Ishikawa (cell line): Measurements from ENCODE around the gene TXLNB.

ENCODE experiments used
- CEBPB ChIP-seq: IDR thresholded peaks from 2 replicates; pipeline ENCODE4 v1.6.1; 2012
- CREB1 ChIP-seq: IDR thresholded peaks from 2 replicates; pipeline ENCODE4 v1.6.1; 2012; ENCODE audit warnings: low read depth
- EGR1 ChIP-seq: IDR thresholded peaks from 2 replicates; pipeline ENCODE4 v1.6.1; 2012
- EP300 ChIP-seq: IDR thresholded peaks from 2 replicates; pipeline ENCODE4 v1.6.1; 2012; ENCODE audit warnings: borderline replicate concordance
- FOXM1 ChIP-seq: IDR thresholded peaks from 2 replicates; pipeline ENCODE4 v1.6.1; 2012; ENCODE audit warnings: low read depth, borderline replicate concordance
- NFIC ChIP-seq: IDR thresholded peaks from 2 replicates; pipeline ENCODE4 v1.6.1; 2012
- RAD21 ChIP-seq: IDR thresholded peaks from 2 replicates; pipeline ENCODE4 v1.6.1; 2012; ENCODE audit warnings: low read depth
- TAF1 ChIP-seq: IDR thresholded peaks from 2 replicates; pipeline ENCODE4 v1.6.1; 2012; ENCODE audit warnings: low read depth, mild to moderate bottlenecking
- TCF12 ChIP-seq: IDR thresholded peaks from 2 replicates; pipeline ENCODE4 v1.6.1; 2012; ENCODE audit warnings: low read depth
- TEAD4 ChIP-seq: IDR thresholded peaks from 2 replicates; pipeline ENCODE4 v1.6.1; 2012
- USF1 ChIP-seq: IDR thresholded peaks from 2 replicates; pipeline ENCODE4 v1.6.1; 2012
- YY1 ChIP-seq: IDR thresholded peaks from 2 replicates; pipeline ENCODE4 v1.6.1; 2012; ENCODE audit warnings: low read depth
- ZBTB7A ChIP-seq: IDR thresholded peaks from 2 replicates; pipeline ENCODE4 v1.6.1; 2012; ENCODE audit warnings: low read depth
- TF ChIP-seq, protein P1 (sequence below): IDR thresholded peaks from 2 replicates; pipeline ENCODE4 v1.6.1; 2012; ENCODE audit warnings: low read depth, mild to moderate bottlenecking
- TF ChIP-seq, protein P2 (sequence below): IDR thresholded peaks from 2 replicates; pipeline ENCODE4 v1.6.1; 2012

Gene TXLNB

GRCh38 chr6:139231206-139231605, 60.6 kb downstream of the TXLNB start:
- TF ChIP-seq USF1 (no peak), ZBTB7A (no peak), RAD21 (no peak), TAF1 (no peak), EP300 (no peak), CREB1 (no peak), EGR1 (no peak), TCF12 (no peak), CEBPB (no peak), YY1 (no peak), NFIC (no peak), FOXM1 (no peak), TEAD4 (no peak)
- TF ChIP-seq, protein P1, sequence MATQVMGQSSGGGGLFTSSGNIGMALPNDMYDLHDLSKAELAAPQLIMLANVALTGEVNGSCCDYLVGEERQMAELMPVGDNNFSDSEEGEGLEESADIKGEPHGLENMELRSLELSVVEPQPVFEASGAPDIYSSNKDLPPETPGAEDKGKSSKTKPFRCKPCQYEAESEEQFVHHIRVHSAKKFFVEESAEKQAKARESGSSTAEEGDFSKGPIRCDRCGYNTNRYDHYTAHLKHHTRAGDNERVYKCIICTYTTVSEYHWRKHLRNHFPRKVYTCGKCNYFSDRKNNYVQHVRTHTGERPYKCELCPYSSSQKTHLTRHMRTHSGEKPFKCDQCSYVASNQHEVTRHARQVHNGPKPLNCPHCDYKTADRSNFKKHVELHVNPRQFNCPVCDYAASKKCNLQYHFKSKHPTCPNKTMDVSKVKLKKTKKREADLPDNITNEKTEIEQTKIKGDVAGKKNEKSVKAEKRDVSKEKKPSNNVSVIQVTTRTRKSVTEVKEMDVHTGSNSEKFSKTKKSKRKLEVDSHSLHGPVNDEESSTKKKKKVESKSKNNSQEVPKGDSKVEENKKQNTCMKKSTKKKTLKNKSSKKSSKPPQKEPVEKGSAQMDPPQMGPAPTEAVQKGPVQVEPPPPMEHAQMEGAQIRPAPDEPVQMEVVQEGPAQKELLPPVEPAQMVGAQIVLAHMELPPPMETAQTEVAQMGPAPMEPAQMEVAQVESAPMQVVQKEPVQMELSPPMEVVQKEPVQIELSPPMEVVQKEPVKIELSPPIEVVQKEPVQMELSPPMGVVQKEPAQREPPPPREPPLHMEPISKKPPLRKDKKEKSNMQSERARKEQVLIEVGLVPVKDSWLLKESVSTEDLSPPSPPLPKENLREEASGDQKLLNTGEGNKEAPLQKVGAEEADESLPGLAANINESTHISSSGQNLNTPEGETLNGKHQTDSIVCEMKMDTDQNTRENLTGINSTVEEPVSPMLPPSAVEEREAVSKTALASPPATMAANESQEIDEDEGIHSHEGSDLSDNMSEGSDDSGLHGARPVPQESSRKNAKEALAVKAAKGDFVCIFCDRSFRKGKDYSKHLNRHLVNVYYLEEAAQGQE = no peak
- TF ChIP-seq, protein P2, sequence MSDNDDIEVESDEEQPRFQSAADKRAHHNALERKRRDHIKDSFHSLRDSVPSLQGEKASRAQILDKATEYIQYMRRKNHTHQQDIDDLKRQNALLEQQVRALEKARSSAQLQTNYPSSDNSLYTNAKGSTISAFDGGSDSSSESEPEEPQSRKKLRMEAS = no peak

DNA sequence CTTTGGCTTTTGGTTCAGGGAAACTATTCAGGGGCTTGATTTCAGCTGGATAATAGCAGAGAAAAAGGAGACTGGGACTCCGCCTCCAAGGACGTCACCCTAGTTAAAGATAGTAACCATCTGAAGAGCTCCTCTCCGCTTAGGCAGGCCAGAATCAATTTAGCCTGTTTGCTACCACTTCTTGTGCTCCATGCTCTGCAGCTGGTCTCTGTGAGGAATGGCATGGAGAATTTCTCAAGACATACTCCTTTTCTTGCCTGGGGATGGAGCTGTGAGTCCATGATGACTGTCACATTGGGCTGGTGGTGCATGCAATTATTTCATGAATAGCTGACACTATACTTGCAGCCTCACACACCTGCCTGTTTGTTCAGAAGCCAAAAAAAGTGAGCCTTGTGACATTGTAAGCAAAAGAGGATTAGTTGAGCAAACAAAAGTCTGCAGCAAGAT, 61.4 kb downstream of the TXLNB start:
- no peak for TF ChIP-seq TAF1
- peak; percentile 39 for TF ChIP-seq RAD21

DNA sequence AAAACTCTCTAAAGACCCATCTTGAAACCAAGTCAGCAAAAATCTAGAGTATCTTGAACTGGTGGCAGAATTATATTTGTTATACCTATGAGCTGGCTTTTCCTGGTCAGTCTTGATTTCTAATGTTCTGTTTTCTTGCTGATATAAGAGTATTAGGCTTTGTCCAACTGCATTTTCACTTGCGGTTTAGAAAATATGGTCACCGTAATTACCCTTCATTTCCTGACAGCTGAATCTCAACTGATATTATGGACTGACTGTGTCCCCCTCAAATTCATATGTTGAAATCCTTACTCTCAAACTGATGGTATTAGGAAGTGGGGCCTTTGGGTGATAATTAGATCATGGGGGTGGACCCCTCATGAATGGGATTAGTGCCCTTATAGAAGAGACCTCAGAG, 72.1 kb downstream of the TXLNB start:
- TF ChIP-seq NFIC = no peak

DNA sequence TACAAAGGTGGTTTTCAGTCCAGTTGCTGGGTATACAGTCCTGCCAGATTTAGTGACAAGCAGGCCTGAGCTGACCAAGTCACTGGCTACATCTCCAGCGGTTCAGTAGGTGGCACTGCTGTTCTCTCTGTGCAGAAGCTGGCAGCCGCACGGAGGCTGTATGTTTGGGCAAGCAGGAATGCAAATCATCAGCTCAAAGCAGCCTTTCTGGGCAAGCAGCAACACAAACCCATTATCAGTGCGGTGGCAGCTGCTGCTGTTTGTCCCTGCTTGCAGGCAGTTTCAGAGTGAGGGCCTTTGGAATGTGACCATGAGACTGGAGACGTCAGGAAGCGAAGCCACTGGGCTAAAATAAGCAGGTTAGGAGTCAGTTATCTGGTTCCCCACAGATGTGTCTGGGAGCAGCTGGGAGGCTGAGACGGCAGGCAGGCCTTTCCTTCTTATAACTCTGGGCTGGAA, 72.5 kb downstream of the TXLNB start:
- no peak for TF ChIP-seq YY1
- no peak for TF ChIP-seq CEBPB
- no peak for TF ChIP-seq USF1
- peak; percentile 93 for TF ChIP-seq RAD21
- TF ChIP-seq TEAD4 = peak; percentile 23; the same call in 1 of the 2 replicates
- TF ChIP-seq, protein P2 = no peak
- no peak for TF ChIP-seq ZBTB7A
- TF ChIP-seq EP300 = no peak

DNA sequence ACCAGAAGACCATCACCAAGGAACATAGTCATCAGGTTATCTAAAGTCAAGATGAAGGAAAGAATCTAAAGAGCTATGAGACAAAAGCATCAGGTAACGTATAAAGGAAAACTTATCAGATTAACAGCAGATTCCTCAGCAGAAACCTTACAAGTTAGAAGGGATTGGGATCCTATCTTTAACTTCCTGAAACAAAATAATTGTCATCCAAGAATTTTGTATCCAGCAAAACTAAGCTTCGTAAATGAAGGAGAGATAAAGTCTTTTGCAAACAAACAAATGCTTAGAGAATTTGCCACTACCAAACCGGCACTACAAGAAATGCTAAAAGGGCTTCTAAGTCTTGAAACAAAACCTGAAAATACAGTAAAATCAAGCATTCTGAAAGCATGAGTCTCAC, 86.0 kb downstream of the TXLNB start:
- TF ChIP-seq FOXM1 (no peak), TCF12 (no peak), CEBPB (no peak), USF1 (no peak), TAF1 (no peak)
- TF ChIP-seq, protein P1 = no peak

DNA sequence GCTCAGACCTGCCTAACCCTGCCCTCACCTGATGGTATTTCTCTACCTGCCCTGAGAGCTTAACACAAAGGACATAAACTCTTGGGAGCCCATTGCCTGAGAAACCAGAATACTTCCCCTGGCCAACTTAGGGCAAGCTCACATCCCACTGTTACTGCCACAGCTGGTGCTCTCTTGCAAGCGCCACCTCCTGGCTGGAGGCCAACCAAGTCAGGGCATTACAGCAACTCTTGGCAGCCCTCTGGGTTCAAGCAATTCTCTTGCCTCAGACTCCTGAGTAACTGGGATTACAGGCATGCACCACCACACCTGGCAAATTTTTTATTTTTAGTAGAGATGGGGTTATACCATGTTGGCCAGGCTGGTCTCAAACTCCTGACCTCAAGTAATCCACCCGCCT, 86.8 kb downstream of the TXLNB start:
- TF ChIP-seq, protein P2 = no peak
- TF ChIP-seq TCF12 (no peak), RAD21 (no peak), EP300 (no peak), CREB1 (no peak), EGR1 (no peak), TAF1 (no peak), ZBTB7A (no peak), YY1 (no peak), CEBPB (no peak), USF1 (no peak), FOXM1 (no peak), NFIC (no peak), TEAD4 (no peak)
- TF ChIP-seq, protein P1 = no peak
